GM12873 (cell line): ENCODE measurements around the gene OR8B3.

Source experiments
- CTCF ChIP-seq: IDR thresholded peaks from 2 replicates; pipeline ENCODE4 v1.5.1; 2012; ENCODE audit warnings: low read depth, mild to moderate bottlenecking, moderate library complexity, low read length, control low read depth; ENCODE audit not compliant: insufficient read depth; ENCODE audit errors: missing control alignments

The OR8B3 gene

GRCh38 chr11:124346311-124346955 is 52.4 kb downstream of the OR8B3 start:
- TF ChIP-seq CTCF, result no peak
